T1000 (cell line): ENCODE measurements around the gene VAMP7.
"Not testable (repeated sequence)": the region's sequence is repeated elsewhere in the genome, so short reads cannot be mapped to it uniquely, and the experiment has no call there.

Source experiments
- DNase-seq: peaks from one replicate; lab custom pipeline; 2025; ENCODE audit warnings: mixed read lengths; lab: John Stamatoyannopoulos, UW

The VAMP7 gene, protein sequence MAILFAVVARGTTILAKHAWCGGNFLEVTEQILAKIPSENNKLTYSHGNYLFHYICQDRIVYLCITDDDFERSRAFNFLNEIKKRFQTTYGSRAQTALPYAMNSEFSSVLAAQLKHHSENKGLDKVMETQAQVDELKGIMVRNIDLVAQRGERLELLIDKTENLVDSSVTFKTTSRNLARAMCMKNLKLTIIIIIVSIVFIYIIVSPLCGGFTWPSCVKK

DNA sequence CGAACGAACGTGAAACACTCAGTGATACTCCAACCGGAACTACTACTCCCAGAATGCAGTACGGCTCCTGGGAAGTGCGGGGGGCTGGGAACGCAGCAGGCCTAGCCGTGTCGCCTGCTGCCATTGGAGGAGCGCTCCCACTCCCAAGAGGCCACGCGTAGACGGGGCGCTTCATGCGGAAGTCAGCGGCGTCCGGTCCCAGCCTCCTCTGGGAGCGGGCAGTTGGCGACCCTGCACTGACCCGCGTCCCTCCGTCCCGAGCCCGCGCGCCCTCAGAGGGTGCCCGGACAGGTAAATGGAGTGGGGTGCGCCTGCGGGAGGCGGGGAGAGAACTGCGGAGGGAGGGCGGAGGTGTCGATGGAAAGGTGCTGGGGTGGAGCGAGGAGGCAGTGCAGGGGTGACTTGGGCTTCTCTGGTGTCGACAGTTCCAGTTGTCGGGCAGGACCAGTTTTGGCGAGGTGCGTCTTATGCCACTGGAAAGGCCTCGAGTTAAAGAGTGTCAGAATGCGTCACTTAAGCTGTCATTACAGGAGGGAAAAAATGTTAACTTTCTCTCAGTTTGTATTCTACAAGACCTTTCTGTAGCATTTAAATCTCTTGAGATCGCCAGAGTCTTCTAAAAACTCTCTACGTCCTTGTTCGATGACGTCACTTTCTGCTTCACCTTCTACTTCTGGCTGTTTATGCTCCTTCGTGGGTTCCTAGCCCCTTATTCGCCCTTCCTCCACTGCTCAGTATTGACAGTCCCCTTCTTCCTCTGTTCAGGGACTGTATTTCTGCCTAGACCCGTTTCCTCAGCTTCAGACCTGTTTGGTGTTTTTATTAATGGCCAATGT lies at the start of gene VAMP7:
TSS of gene VAMP7 (plus strand) at position 188 of the 836 bp plus-strand sequence. CDS start 8,122 bp downstream, outside the sequence.
- peak; percentile 67 for DNase-seq

DNA sequence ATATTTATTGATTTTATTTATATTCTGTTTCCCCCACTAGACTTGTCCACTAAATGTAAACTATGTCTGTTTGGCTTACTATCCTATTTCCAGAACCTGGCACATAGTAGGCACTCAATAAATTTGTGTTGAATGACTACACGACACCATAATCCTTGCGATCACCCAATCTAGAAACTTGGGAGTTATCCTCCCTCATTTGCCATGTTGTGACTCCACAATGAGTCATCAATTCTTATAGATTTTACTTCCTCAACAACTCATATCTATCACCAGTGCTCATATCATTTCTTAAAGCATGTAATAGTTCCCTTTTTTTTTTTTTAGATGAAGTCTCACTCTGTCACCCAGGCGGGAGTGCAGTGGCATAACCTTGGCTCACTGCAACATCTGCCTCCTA lies 39.9 kb upstream of the VAMP7 start:
- DNase-seq = no peak

DNA sequence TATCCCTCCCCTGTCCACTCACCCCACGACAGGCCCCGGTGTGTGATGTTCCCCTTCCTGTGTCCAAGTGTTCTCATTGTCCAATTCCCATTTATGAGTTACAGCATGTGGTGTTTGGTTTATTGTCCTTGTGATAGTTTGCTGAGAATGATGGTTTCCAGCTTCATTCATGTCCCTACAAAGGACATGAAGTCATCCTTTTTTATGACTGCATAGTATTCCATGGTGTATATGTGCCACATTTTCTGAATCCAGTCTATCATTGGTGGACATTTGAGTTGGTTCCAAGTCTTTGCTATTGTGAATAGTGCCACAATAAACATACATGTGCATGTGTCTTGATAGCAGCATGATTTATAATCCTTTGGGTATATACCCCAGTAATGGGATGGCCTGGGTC lies 29.4 kb upstream of the VAMP7 start:
- not testable (repeated sequence) for DNase-seq

DNA sequence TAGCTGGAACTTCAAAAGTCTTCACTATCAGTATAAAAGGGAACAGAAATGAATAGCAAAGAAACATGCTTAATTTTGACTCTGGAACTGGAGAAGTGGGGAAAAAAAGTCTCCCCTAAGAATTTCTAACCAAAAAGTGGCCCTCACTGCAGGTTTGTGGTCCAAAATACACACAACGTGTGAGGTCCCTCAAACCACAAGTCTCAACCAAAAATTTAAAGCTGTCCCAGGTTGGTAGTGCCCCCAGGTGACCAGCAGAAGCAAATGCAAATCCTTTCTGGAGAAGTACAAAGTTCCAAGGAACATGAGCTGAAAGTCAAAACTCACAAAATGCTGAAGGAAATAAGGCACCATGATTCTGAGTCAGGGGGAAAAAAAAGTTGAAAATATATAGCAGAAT lies 23.6 kb upstream of the VAMP7 start:
- DNase-seq = no peak

DNA sequence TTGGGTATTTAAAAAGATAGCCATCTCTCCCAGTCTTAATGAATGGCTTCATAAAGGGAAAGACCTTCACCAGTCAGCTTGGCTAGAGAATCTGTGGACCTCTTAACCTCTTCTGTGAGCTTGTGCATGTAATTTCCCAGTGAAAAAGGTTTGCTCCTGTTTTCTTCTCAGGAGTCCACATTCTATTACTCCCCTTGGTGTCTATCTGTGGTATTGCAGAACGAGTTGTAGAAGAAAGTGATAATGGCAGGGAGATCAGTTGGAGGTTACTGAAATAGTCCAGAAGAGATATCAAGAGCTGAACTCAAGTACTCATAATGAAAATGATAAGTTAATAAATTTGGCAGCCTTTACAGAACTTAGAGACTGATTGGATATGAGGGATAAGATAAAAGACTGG lies 16.5 kb upstream of the VAMP7 start:
- DNase-seq = no peak

DNA sequence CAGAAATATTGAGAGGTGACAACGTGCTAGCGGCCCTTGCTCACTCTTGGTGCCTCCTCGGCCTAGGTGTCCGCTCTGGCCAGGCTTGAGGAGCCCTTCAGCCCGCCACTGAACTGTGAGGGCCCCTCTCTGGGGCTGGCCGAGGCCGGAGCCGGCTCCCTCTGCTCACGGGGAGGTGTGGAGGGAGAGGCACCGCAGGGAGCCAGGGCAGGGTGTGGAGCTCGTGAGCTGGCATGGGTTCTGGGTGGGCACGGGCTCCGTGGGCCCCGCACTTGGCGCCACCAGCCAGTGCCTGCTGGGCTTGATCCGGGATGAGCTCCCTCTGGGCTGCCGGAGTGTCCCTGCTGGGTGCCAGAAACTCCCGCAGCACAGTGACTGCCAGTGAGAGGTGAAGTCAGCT lies 16.0 kb upstream of the VAMP7 start:
- no peak for DNase-seq

DNA sequence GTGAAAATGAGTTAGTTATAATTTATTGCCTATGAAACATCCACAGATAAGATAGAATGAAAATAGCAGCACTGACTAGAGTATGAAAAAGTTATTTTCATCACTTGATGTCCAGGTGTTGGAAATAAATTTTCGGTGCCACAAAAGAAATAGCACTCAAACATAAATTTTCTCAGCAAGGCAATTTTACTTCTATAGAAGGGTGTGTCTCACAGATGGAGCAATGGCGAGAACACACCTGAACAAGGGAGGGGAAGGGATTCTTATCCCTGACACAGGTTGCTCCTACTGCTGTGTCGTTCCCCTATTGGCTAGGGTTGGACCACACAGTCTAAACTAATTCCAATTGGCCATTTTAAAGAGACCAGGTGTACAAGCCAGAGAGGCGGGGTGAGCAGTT lies 13.3 kb upstream of the VAMP7 start:
- no peak for DNase-seq

DNA sequence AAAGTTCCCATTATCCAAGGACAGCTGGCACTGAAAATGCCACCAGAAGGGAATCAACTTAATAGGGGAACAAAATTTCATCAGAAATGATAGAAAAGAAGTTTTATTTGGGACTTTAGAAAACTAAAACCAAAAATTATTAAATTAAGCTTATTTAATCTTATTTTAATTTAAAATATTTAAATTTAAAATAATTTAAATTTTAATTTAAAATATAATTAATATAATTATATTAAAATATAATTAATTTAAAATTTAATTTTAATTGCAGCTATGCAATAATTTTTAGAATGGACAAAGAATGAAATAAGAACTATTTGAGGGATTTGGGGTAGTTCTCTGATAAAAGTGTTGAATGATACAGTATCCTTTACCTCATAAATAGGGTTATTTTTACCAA lies 10.2 kb upstream of the VAMP7 start:
- DNase-seq = no peak

DNA sequence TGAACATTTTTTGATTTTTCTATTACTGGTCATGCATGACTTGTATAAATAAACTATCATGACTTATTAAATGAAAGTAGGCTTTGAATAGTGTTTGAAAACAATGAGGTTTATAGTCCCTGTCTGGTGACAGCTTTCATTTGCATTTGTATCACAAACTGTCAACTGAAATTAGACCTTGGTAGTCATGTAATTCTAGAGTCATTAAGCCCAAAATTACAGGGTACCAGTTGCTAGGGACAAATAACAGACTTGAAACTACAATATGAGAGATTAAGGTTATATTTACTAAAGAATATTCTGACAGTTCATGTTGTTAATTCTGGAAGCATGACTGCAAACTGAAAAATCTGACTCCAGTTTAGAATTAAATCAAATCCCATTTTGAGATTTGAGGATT lies 9.2 kb upstream of the VAMP7 start:
- DNase-seq = no peak

DNA sequence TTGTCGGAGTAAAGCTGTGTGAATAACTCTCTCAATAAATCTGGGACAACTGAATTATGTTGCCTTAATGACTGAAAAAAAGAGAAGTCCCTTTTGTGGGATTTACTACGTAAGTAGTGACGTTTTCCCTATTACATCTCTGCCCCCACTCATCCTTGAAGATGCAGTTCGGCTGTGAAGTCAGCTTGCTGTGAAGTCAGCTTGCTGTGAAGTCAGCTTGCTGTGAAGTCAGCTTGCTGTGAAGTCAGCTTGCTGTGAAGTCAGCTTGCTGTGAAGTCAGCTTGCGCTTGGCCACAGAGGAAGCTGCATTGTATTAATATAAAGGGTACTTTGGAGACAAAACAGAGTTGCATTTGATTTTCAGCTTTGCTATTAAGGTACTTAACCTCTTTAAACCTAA lies 8.0 kb upstream of the VAMP7 start:
- no peak for DNase-seq

DNA sequence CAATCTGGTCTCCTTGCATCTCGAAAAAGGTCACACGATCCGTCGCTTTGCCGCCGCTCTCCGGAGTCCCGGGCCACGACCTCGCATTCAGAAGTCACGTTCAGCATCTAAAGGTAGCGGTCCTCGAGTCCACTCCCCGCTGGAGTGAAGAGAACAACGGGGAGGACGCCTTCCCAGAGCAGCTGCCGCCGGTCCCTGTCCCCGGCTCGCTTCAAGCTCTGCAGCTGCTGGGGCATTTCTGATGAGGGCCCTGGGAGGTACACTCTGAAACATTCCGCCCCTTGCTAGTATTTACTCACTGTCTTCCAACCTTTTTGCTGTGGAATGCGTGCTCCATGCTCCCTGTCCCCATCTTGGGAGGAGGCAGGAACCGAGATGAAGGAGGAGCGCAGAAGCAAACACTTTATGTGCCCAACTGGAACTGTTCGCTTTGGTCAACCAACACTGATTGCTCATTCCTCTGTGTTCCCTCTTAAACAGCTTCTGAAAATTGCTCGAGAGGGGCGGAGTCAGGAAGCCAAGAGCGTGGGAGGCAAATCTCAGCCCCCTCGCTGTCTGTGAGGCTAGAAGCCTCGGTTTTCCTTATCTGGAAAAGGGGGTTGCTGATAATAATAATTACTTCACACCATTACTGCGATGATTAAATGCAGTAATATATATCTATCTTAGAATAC lies 6.4 kb upstream of the VAMP7 start:
- no peak for DNase-seq

DNA sequence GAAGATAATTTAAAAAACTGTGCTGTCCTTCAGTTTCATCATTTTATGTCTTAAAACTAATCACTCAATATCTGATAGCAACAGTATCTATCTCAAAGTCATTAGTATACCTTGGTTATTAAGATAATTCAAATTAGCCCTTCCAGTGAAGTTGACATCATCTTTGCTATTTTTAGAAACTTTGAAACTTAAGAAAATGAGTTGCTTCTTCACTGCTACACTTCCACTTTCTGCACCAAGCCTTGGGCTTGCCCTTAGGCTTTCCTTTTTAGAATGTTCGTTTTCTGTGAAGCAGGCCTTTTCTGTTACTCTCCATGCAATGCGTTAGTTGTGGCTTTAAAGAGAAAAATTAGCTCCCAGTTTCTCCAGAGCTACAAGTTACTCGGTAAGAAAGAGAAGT lies 4.4 kb upstream of the VAMP7 start:
- DNase-seq = no peak

DNA sequence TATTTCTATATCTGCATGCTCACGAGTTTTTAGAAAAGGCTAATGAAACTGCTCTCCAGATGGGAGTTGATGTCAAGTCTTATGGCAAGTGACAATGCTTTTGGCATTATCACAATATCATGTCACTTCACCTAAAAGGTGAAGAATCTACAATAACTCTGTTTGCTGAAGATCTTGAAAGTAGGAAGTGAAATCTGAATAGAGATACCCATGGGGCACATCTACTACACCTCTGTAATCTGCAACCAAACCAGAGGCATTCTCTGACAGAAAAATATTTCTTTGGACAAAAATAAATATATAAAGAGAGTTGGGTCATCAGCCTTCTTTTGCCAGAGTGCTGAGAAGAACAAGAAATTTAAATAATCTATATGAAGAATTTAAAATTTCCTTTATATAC lies 3.9 kb upstream of the VAMP7 start:
- no peak for DNase-seq

DNA sequence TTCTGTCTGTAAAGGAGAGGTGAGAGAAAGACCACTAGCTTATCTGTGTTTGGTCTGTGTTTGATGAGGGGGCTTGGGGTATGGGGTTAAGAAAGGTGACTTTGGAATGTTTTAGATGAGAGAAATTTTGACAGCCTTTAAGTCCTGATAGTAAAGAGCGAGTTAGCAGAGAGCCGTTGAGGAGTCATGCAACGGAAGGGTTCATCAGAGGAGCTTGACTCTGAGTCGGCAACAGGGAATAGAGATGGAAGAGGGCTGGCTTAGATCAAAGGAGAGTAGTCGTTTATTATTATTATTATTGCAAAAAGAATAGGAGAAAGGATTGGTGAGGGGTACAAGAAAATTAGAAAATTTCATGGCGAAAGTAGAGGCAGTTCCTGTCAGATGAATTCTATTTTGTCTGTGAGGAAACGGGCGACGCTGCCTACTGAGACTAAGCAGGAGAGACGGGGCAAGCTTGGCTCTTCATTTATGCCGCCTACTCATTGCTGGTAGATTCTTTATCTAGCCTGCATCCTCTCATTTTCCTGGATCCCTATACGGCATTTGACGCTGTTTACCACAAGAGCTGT lies 473 bp upstream of the VAMP7 start:
- no peak for DNase-seq

DNA sequence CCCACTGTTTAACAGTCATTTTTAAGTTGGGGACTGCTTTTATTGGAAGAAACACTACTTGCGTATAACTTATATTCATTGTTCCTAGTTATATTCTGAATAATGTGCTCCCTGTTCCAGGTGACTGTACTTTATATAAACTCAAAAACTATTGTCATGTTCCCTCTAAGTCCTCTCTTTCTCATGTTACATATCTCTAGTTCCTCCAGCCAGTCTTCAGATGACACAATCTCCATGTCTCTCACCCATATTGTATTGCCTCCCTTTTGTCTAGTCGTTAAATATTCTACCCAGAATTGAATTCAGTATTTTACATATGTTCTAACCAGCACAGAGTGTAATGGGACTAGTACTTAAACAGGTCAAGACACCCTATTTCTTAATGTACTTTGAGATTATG lies 5.3 kb downstream of the VAMP7 start:
- no peak for DNase-seq

DNA sequence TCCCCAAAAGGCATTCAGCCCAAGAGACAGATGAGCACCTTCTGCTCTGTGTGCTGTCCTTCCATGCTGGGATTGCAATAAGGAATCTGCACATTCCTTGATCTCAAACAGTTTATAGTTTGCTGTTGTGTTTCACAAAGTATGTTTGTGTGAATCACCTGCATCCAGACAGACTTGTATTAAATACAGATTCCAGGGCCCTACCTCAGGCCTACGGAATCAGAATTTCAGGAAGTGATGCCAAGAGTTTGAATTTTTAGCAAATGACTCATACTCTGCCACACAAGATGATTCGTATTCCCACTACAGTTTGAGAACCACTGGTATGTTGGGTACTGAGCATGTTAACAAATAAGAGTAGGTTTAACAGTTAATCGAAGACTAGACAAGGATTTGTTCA lies 7.0 kb downstream of the VAMP7 start:
- no peak for DNase-seq

DNA sequence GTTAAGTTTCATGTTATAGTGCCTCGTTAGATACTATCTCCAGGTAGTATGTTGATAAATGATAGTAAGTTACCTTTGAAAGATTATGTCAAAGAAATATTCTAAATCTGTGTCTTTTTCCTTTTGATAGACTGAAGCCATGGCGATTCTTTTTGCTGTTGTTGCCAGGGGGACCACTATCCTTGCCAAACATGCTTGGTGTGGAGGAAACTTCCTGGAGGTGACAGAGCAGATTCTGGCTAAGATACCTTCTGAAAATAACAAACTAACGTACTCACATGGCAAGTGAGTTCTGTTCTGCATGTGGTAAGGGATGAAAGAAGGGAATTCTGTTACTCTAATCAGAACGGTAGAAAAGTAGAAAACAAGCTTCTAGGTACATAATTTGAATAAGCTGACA lies 8.2 kb downstream of the VAMP7 start:
- DNase-seq = no peak

DNA sequence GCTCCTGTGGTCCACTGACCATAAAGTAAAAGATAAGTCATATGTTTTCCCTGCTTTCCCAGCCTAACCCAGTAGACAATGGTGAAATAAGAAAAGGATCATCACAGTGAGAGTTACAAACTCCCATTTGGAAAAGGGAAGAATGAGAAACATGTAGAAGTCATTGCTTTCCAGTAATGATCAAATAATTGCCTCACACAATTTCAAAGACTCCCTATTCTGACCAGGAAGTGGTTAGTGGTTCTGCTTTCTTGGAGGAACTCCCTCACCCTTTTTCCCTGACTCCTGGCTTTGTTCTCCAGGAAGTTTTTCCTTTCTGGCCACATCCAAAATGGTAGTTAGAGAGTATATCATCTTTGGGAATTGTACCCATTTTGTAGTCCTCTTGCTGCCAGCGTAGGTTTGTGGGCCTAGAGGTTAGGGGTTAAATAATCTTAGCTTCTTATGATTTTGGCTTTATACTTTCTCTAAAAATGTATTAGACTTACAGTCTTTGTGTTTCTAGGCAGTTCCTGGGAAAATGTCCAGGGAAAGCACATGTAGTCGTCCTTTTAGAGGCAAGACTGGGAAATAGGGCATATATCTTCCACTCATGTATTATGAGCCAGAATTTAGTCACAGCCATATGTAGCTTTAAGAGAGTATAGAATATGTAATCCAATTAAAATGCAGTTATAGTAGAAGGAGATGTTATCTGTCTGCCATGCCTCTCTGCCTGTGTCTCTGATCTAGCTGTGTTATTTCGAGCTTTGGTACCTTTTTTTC lies 10.5 kb downstream of the VAMP7 start:
- no peak for DNase-seq

DNA sequence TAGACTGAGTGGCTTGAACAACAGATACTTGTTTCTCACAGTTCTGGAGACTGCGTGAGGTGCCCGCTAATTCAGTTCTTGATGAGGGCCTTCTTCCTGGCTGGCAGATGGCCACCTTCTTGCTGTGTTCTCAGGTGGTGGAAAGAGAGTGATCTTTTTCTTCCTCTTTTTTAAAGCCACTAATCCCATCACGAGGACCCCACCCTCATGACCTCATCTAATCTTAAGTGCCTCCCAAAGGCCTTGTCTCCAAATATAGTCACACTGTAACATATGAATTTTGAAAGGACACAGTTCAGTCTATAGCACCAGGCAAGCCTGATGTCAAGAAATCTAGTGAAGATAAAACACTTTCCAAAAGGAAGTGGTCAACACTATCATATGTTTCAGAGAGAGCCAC lies 12.4 kb downstream of the VAMP7 start:
- DNase-seq = no peak

DNA sequence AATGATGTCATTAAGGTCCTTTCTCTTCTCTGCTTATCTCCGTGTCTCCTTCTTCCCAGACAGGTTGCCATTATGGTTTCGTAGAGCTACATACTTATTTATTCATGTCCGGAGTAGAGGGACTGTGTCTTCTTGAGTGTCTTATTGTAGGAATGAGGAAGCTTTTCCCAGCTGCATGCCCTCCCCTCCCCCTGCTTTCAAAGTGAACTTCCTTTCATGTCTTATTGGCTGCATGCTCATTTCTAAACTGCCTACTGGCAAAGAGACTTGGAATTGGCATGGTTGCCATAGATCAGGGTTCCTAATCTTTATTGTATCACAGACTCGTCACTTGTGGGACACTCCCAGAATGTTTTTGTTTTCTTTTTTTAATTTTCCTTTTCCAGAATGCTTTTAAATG lies 15.4 kb downstream of the VAMP7 start:
- DNase-seq = no peak

DNA sequence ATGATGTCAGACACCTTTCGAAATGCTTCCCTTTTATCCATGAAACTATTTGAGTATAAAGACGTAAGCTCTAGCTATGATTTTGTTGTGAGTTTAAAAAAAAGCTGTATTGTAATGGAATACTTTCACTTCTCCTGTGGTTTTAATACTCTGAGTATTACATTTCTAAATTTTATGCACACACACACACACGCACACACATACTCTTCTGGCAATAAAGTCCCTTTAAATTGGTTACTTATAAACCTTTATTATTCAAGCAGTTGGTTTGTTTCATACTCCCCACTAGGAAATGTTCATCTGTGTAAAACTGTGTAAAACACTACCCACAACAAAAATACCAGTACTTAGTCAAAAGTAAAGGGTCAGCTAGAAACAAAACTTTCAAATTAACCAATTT lies 18.2 kb downstream of the VAMP7 start:
- no peak for DNase-seq

DNA sequence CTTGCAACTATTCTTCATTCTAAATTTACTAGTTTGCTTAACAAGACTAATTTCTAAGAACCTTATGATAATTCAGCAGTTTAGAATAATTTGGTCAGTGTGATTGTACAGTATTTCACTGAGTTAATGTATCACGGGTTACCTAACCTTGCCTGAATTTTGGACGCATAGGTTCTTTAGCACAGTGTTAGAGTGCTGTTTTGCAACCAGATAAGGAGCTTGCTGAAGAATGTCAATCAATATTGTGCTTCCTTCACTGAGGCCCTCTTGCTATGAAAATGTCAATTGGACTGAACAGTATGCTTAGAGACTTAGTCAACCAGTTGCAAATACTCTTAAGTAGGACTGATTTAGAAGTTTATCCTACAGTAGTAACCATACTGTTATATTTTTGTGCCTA lies 19.6 kb downstream of the VAMP7 start:
- DNase-seq = no peak
